ENCODE data around the gene CDK14.

The CDK14 gene

DNA sequence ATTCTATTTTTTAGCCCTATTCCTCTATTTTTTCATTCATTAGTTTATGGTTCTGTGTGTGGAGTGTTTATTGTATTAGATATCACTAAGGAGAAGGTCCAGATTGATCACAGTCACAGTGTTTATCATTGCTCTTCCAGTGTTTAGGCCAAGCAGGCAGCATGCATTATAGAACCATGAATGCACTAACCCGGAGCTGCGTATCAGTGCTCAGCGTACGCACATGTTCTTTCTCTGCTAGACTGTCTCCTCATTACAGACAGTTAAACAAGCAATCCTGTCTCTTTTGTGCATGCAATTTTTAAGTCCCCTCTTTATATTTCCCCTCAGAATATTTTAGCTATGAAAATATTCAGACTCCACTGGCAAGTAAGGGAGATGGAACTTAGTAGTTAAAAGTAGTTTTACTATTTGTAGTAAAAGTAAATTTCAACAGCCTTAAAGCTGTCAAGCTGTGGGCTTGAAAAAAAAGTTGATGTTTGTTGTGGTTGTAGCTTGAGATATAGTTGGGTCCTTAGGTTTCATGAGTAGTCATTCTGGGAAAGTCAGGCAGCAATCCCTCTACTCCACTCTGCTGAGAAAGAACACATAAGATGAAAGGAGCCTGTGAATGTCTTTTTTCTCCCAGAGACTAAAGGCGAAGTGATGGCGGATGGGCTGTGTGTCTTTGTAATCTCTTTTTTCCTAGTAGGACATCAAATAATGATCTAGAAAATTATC, 260.4 kb downstream of the CDK14 start:
- no peak for DNase-seq

DNA sequence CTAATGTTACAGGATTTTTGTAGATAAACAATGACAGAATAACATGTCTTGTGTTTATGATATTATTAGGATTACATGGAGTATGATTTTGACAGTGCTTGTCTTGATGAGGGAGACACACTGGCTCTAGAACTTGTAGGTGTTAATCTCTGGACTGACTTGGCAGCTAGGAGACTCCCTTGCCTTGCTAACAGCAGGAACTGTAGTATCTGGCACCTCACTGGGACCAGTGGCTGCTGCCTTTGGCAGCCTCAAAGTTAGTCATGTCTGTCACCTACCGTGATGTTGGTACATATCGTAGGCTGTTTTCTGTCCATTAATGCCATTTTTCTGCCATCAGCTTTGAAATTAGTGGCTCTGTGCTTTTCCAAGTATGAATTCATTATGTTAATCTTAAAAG, 261.5 kb downstream of the CDK14 start:
- DNase-seq = no peak

DNA sequence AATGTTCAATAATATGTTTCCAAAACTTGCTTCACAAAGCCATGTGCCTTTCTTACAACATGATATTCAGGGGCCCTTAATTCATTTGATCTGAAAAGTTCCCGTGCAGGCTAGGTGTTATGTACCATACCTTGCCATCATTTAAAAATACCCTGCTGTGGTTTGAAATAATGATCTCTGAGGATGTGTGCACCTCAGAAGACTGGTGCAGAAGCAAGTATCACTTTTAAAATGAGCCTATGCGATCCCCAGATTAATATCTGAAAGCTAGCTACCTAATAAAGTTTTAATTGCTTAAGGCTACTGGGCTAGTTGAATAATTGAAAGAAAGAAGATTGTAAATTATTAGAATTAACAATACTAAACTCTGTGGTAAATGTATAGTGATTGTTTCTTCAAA, 262.4 kb downstream of the CDK14 start:
- DNase-seq = no peak

DNA sequence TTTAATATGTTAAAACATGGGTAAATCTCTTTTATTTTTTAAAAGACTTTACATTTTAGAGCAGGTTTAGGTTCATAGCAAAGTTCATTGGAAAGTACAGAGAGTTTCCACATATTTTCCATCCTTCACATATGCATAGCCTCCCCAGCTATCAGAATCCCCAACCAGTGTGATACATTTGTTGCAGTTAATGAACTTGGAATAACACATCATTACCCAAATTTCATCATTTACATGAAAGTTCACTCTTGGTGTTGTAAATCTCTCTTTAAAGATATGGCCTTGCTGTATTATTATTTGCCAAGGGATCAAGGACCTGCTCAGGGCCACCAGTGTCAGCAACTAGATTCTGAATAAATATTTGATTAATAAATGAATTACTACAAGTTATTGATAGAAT, 263.4 kb downstream of the CDK14 start:
- DNase-seq = no peak

DNA sequence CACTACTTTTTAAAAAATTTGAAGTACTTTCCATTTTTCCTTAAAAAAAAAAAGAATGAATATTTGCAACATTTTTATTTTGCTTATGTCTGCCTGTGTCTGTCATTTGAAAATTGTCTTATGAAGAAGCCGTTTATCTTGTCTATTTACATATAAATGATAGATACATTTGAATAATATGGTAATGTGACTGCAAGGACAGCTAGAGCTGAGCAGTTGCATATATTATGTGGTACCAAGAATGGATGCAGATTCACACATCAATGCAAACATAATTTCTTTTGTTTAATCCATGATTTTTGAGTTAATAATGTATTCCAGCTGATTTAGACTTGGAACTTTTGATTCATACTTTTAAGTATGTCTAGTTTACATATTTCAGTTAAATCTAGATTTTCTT, 268.0 kb downstream of the CDK14 start:
- DNase-seq = no peak

DNA sequence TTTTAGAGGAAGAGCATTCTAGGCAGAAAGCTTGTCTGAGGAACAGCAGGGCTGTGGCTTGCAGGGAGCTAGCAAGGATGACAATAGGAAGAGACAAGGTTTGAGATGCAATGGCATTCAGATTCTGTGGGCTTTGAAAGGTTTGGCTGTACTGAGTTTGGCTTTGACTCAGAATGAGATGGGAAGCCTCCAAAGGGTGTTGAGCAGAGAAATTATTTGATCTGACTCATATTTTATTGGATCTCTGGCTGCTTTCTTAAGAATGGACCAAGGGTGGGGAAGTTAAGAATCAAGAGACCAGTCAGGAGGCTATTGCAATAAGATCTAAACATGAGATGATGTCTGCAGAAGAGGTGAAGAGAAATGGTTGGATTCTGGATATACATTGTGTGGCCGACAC, 273.2 kb downstream of the CDK14 start:
- no peak for DNase-seq

DNA sequence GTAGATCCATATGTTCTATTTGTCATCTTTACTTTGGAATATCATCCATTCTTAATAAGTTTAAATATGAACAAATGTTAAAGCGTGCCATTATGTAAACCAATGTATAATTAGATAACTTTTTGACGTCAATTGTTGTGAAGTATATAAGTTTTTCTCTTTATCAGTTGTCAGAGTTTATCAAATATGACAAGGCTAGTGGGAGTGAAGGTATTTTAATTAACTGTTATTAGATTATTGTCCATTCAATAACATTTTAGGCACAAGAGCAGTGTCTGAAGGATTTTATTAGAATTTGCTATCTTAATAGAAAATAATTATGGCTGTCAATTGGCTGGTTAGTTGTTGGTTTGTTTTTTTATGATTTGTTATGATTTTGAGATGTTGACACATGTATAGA, 280.6 kb downstream of the CDK14 start:
- no peak for DNase-seq

DNA sequence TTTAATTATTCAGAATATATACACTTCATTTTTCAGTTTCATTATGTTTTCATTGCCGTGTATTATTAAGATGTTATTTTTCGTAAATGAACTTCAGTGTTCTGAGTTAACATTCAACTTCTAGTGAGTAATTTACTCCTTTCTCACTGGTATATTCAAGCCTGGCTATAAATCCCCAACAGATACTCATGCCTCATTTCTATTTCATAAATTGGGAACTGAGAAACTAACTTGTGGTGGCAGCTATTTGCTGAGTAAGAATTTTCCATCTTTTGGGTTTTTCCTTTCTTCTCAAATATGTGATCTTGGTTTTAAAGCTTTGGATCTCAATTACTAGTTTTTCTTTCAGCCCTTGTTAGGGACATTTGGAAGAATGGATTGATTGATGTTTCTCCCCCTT, 281.1 kb downstream of the CDK14 start:
- DNase-seq = no peak

DNA sequence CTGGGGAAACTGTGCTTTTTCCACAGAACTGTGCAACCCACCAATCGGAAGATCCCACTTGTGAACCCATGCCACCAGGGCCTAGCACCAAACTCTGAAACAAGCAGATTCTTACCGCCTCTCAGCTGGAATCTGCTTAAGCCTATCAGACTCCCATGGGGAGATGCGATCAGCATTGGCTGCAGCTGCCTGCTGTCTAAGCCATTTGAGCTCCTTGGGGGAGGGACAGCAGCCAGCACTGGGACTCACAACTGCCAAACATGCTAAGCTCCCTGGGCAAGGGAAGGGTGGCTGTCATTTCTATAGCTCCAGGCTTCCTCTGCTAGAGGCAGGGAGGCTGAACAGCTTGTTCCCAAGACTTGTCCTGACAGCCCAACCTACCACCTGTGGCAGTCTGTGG, 283.8 kb downstream of the CDK14 start:
- no peak for DNase-seq

DNA sequence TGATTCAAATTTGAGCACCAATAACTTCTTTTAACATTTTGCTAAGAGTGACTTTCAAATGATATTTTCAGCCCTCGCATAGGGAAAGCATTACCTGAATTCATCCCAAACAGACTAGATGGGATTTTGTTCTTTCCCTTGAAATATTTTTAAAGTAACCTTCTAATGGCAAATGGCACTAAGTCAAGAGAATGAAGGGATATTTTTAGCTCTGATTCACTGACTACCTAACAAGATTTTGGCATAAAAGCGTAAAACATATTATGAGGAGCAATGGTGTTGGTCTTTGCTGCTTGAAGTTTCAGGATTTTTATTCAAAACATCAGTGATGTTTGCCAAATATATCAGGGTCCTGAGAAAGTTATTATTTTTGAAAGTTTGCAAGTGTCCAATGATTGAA, 290.3 kb downstream of the CDK14 start:
- DNase-seq = no peak

DNA sequence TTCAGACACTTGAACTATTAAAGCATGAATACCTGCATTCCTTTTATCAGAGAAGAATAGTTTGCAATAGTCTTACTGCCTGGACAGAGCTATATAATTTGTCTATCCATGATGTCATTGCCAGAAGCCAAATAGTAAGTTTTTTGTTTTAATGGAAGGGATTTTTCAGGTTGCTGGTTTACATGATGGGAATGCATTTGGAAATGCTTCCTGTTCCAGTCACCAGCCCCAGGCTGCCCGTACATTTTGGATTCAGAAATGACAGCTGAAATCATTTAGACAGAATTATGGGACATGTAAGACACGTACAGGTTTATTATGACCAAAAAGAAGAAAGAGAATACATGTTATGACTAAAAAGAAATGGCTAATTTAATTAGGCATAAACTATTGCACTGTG, 293.1 kb downstream of the CDK14 start:
- no peak for DNase-seq

DNA sequence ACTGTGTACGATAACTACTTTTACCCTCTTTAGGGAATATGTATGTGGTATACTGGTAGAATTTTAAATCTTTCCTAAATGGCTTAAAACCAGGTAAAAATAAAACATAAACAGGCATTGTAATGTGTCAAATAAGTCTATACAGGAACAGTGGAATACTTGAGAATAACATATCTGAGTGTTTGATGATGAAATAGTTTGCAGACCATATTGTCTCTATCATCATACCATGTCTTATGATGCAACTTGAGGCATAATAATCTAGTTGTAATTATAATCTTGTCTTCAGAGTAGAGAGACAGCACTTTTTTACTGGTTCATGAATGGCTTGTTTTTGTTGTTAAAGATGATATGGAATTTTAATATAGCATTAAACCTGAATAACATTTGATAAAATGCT, 293.5 kb downstream of the CDK14 start:
- no peak for DNase-seq

DNA sequence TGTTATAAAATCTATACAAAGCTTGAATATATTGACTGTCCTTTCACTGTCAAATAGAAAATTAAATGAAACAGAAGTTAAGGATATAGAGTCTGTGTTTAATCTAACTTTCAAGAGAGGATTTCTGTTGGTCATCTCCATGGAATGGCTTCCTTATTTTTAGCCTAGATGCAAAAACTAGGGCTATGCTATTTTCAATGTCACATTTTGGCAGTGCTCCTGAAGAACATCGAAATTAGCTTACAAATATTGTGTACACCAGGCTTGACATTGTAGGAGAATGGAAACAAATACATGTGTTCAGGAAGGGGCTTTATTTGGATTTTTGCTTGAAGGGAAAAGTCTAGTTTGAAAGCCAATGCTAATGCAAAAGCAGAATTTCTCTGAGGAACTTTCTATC, 295.4 kb downstream of the CDK14 start:
- no peak for DNase-seq

DNA sequence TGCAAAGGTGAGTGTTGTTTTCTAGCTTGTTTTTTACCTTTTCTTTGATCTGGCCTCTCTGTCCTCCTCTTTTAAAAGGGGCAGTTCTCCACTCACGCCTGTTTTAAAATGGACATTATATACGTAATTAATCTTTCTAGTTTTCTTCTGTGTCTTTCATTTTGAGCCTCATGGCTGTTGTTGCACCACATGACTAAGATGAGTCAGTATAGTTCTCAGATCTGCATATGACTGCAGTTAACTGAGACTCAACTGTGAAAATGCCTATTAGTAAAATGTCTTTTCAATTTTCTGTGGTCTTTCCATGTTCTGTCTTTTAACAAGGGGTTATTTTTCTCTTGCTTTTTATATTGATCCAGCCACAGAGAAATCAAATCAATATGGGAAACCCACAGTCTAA, 296.1 kb downstream of the CDK14 start:
- no peak for DNase-seq

DNA sequence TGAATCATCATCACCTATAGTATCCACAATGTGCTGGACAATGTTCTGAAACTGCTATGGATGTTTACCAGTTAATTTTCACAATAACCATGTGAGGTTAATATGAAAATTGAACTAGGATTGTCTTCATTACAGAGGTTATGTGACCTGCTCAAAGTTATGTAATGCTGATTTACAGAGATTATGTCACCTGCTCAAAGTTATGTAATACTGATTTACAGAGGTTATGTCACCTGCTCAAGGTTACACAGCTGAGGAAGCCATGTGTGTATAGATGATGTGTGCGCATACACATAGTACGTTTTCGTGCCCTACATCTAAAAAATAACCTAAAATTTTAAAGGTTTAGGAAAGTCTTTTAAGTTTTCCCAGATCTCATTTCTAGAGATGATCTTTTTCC, 298.0 kb downstream of the CDK14 start:
- no peak for DNase-seq

DNA sequence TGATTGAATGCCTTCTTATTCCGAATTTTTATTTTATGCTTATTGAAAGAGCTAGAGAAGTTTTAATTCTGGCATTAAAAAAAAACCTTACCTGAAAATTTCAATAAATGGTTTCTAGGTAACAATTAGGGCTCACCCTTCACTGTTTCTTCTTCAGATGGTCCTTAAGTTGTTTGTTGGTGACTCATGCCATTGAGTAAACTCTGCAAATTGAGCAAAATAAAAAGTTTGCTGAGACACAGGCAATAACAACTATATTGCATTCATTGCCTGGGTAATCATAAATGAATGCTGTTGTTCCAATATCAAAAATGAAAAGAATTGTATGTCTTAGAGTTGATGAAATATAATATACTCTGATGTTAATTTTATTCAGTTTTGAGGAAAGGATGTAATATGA, 300.3 kb downstream of the CDK14 start:
- no peak for DNase-seq

DNA sequence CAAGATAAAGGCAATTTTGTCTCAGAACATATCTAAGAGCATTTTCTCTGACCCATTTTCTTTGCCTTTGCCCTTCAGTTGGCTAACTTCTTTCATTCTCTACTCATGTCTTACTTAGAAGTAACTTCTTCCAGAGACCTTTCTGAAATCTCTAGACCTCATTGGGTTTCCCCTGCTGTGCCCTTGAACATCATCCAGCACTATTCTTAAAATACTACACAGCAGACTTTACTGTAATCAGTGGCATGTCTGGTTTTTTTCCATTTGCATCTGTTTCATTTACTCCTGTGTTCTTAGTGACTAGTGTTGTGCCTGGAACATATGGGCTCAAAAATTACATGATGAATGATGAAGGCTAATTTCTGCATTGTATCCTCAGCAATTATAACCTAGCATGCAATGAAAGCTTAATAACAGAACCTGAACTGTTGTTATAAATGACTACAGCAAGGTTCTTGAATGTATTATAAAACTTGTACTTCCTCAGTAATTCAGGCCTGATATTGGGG, 301.9 kb downstream of the CDK14 start:
- DNase-seq = no peak

DNA sequence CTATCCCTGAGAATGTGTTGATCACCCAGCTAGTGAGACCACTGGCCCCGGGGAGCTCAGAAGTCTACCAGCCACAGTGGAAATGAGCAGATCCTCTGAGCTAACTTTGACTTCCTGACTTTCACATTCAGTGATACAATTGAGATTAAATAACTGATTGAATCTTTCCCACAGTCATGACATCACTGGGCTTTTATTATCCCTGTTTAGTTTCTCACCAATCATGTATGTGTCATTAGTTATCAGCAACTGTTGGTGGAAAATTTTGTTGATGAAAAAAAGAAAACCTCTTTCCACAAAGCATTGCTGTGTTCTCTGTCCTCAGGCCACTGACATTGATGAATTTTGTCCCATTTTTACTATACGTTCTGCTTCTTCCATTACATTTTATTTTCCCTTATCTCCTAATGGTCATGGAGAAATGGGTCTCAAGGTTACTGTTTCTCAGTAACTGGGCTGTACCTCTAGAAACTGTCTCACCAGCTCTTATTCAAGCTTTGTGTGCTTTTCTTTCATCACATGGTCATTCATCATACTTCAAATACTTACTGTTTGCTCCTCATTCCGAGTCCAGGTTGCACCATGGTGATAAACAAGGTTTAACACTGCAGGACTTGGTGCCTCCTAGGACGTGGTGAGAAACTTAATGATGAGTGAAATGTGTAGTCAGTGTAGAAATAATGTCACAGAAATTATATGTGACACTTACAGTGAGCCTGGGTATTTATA, 304.7 kb downstream of the CDK14 start:
- no peak for DNase-seq

DNA sequence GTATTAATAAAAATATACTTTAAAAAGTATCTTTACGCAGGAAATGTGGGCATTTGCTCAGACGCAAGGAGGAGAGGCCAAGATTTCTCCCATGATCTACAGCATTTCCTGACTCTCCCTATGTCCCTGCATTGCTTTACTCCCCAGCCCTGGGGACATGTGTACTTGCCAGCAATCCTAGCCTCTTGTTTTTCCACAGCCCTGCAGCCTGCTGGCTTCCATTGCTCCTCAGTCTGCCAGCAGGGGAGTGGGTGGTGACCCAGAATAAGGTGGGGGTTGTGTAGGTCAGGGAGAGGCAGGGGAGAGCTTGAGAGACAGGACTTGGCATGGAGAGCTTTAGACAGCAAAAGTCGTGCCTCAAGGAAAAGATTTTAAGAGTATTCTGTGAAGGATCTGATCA, 307.7 kb downstream of the CDK14 start:
- DNase-seq = no peak

DNA sequence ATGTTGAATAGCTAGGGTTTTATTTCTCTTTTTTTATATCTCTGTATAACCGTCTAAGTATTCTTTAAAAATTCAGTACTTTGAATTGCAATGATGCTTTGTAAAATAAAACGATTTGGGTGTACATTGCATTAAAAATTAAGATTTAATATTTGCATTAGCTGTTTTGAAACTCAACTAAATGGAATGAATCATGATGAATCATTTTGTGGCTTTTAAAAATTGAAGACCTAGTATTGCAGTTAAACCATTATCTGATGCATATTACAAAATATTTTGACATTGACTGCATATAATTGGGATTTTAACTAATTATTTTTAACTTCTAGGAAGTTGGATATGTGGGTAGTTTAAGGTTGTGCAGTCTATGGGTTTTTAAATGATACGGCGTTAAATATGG, 314.0 kb downstream of the CDK14 start:
- no peak for DNase-seq

DNA sequence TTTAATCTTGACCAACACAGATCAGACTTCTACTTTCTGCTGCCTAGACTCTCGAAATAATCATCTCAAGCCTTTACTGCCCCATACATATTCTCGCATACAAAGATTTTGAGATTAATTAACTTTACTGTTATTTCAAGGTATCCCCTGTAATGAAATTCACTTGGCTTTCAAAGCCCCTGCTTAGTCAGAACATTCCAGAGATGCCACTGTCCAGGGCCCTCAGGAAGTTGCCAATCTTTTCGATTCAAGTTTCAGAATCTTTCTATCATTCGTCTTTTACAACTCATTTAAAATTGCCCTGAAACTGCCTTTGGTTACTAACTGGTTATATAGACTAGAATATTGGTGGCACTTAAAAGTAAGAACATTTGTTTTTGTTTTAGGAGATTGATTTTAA, 320.2 kb downstream of the CDK14 start:
- DNase-seq = no peak

DNA sequence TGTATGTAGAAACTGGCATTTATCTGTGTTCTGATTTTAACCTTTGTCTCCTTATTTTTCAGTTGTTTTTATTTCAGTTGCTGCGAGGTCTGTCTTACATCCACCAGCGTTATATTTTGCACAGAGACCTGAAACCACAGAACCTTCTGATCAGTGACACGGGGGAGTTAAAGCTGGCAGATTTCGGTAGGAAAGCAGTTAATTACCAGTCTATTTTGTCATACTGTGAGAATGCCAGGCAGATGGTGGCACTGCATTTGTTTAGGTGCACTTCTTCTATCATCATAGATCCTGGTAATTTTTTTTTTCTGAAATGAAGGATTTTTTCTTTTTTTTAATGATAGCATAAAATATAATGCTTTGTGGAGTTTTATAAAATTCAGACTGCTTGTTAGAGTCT, 321.4 kb downstream of the CDK14 start:
- DNase-seq = no peak

DNA sequence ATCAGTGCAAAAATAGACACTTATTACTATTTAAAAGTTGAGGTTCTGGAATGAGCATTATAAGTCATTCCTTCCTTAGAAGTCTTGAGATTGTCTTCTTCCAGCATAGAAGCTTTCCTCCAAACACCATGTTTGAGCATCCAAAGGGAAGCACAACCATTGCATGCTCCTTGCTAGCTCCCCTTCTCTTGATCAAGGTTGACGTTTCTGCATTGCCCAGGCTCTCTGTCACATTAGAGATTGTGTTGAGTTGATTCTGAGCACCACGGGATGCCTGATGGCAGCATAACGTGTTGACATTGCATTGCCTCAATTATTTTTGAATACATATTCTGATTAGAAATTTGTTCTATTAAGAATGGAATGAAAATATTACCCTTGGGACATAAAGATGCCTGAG, 322.2 kb downstream of the CDK14 start:
- no peak for DNase-seq

DNA sequence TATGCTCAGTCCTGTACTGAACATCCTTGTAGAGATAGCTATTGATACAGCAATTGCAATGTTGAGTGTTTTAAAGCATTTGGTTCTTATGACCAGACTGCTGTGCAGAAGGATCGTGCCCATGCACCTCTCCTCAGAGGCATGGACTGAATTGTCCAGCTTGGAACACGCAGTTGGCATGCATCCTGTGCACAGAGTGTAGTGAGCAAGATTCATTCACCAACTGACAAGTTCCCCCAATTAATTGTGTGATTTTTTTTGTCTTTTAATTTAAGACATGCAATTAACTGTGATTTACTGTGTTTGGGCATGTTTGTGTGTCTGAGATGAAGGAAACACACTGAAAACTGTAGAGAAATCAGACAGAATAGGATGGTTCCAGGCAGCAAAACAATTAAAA, 323.7 kb downstream of the CDK14 start:
- no peak for DNase-seq

DNA sequence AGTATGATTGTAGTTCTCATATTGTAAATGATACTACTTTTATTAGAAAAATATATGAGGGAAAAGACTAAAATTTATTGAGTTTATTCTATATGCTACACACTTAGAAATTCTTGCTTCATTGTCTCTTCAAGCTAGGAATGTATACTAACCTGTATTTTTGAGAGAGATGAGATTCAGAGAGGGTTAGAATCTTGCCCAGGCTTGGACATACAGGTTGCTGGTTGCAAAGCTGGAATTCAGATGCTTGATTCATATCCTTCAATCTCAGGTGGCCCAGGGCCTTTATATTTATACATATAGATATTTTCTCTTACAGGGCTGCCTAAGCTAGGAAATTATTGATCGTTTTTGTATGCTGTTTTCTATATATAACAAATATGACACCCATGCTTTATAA, 324.2 kb downstream of the CDK14 start:
- DNase-seq = no peak
